H1 (cell line): ENCODE measurements around the gene IRF8.

Experiments used
- CTCF ChIP-seq, 3 experiments: IDR thresholded peaks; 1 replicate in 2 of 3; 2 replicates in 1 of 3; pipeline versions ENCODE4 v1.5.1 to v1.6.1; 2011; ENCODE audit warnings: low read length in 3 of 3, mild to moderate bottlenecking in 3 of 3, inconsistent platforms in 2 of 3, low read depth in 1 of 3, moderate library complexity in 1 of 3; ENCODE audit not compliant: insufficient read depth in 1 of 3; ENCODE audit errors: control extremely low read depth in 1 of 3
- KDM5A ChIP-seq: fragments of 200-600 bp; IDR thresholded peaks from 2 replicates; pipeline ENCODE4 v1.7.1; 2012; ENCODE audit warnings: mild to moderate bottlenecking, low read length, inconsistent platforms, mixed read lengths
- MAFK ChIP-seq: IDR thresholded peaks from 2 replicates; pipeline ENCODE4 v1.6.1; 2012; ENCODE audit warnings: low read depth, mild to moderate bottlenecking, improper control_type of control experiment, low read length
- POLR2A ChIP-seq, 2 experiments: IDR thresholded peaks; 1 replicate in 1 of 2; 2 replicates in 1 of 2; pipeline ENCODE4 v1.6.1; 2011; ENCODE audit warnings: low read depth in 2 of 2, low read length in 2 of 2, mild to moderate bottlenecking in 2 of 2; ENCODE audit errors: control extremely low read depth in 1 of 2
- SP1 ChIP-seq: IDR thresholded peaks from 2 replicates; pipeline ENCODE4 v1.6.1; 2011; ENCODE audit warnings: low read depth, low read length

- TF ChIP-seq CTCF (IDR thresholded peaks at IDR 0.05; ENCODE audit: control extremely low read depth in 1 of 3, insufficient read depth in 1 of 3, low read depth in 1 of 3, low read length in 3 of 3) (no peak), SP1 (no peak), KDM5A (no peak), POLR2A (IDR thresholded peaks at IDR 0.05; ENCODE audit: control extremely low read depth in 1 of 2, low read depth in 2 of 2, low read length in 2 of 2) (no peak), MAFK (no peak)
Observed at GRCh38 chr16:85965125-85965524, 66.2 kb downstream of the IRF8 start.
